Tibial nerve (tissue), 4 donors: ENCODE measurements around the gene BAG5. TPM values are rescaled to one million over a fixed set of nuclear protein-coding genes. Genes with fewer than 3 reads are reported as not detected.
"Not testable (repeated sequence)": the region's sequence is repeated elsewhere in the genome, so short reads cannot be mapped to it uniquely, and the experiment has no call there.

Experiments used
- DNase-seq, 2 donors: peaks; one replicate each; pipeline ENCODE4 v3.0.0-alpha.2; 2019; ENCODE audit warnings: low spot score in 2 of 2
- H3K27ac ChIP-seq, 4 donors: fragments of 200-600 bp; sonication (generic) in 3 of 4; one replicate each; pipeline ENCODE4 v1.5.1; 2017 to 2019; ENCODE audit warnings: mild to moderate bottlenecking in 1 of 4
- H3K27me3 ChIP-seq, 2 donors: fragments of 200-600 bp; sonication (generic) in 1 of 2; one replicate each; pipeline versions ENCODE4 v1.5.1 to v1.6.0; 2017 to 2019
- H3K36me3 ChIP-seq, 3 donors: fragments of 200-600 bp; sonication (generic); one replicate each; pipeline ENCODE4 v1.5.1; 2018 to 2019
- H3K4me1 ChIP-seq, 4 donors: fragments of 200-600 bp; sonication (generic) in 3 of 4; one replicate each; pipeline ENCODE4 v1.5.1; 2017 to 2019
- H3K4me3 ChIP-seq, 4 donors: fragments of 200-600 bp; sonication (generic) in 3 of 4; one replicate each; pipeline ENCODE4 v1.5.1; 2017 to 2019; ENCODE audit warnings: mild to moderate bottlenecking in 1 of 4, moderate library complexity in 1 of 4
- H3K9me3 ChIP-seq, 4 donors: fragments of 200-600 bp; sonication (generic) in 3 of 4; one replicate each; pipeline ENCODE4 v1.5.1; 2017 to 2019
- EP300 ChIP-seq, 2 donors: sonication (generic); formaldehyde crosslinking; IDR thresholded peaks; one replicate each; pipeline ENCODE4 v1.6.1; 2017; ENCODE audit warnings: antibody characterized with exemption in 2 of 2, mild to moderate bottlenecking in 1 of 2
- POLR2A ChIP-seq, 2 donors: fragments of 450-650 bp; IDR thresholded peaks; one replicate each; pipeline ENCODE4 v1.6.1; 2017; ENCODE audit warnings: antibody characterized with exemption in 2 of 2, mild to moderate bottlenecking in 2 of 2, moderate library complexity in 2 of 2
- WGBS, 2 donors: methylation state at CpG; one replicate each; pipeline ENCODE4 v1.1.5; 2018; 5-methylcytosine and 5-hydroxymethylcytosine counted together
- total RNA-seq, 4 donors: library from RNA; depleted of rRNA; stranded (reverse); fragments of >200 nt; gene quantifications; one replicate each; pipeline ENCODE4 v1.1.0, GENCODE V29; 2016
- TF ChIP-seq, protein P1 (sequence below), 5 experiments: fragments of 200-600 bp in 3 of 5; fragments of 450-650 bp in 2 of 5; sonication (generic) in 3 of 5; IDR thresholded peaks; one replicate each; pipeline ENCODE4 v1.5.1; 2016 to 2019; ENCODE audit warnings: antibody characterized with exemption in 5 of 5, mild to moderate bottlenecking in 3 of 5, moderate library complexity in 2 of 5

BAG5 gene, protein sequence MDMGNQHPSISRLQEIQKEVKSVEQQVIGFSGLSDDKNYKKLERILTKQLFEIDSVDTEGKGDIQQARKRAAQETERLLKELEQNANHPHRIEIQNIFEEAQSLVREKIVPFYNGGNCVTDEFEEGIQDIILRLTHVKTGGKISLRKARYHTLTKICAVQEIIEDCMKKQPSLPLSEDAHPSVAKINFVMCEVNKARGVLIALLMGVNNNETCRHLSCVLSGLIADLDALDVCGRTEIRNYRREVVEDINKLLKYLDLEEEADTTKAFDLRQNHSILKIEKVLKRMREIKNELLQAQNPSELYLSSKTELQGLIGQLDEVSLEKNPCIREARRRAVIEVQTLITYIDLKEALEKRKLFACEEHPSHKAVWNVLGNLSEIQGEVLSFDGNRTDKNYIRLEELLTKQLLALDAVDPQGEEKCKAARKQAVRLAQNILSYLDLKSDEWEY
- 10 to 100 TPM; 26.1 to 36.5 (median 31.7) TPM for total RNA-seq

GRCh38 chr14:103562429-103563225, at the start of gene BAG5, which contains the start of gene COA8:
TSS of gene BAG5 (minus strand) at chr14:103562657. CDS start at chr14:103561164, 1,493 bp downstream.
TSS of gene COA8 (plus strand) at chr14:103562960. CDS start at chr14:103563002, 42 bp downstream.
- TF ChIP-seq POLR2A (IDR thresholded peaks at IDR 0.05): peak; percentile 28 to 63
- TF ChIP-seq EP300 (IDR thresholded peaks at IDR 0.05): peak in 1 of 2 donors; percentile 82
- TF ChIP-seq, protein P1, sequence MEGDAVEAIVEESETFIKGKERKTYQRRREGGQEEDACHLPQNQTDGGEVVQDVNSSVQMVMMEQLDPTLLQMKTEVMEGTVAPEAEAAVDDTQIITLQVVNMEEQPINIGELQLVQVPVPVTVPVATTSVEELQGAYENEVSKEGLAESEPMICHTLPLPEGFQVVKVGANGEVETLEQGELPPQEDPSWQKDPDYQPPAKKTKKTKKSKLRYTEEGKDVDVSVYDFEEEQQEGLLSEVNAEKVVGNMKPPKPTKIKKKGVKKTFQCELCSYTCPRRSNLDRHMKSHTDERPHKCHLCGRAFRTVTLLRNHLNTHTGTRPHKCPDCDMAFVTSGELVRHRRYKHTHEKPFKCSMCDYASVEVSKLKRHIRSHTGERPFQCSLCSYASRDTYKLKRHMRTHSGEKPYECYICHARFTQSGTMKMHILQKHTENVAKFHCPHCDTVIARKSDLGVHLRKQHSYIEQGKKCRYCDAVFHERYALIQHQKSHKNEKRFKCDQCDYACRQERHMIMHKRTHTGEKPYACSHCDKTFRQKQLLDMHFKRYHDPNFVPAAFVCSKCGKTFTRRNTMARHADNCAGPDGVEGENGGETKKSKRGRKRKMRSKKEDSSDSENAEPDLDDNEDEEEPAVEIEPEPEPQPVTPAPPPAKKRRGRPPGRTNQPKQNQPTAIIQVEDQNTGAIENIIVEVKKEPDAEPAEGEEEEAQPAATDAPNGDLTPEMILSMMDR (IDR thresholded peaks at IDR 0.05): peak in 3 of 5 experiments; percentile 18 to 73 (median 54)
- 1 to 2% methylated on average over 13 to 71 of the region's 109 CpGs for WGBS, 2 donors
- Histone ChIP-seq H3K27ac (peak within 1 kb of the TSS; percentile 83 to 95 (median 92)), H3K27me3 (no peaks in the 10 kb centered on the region), H3K9me3 (no peaks in the 10 kb centered on the region), H3K4me1 (peaks cover 4 to 79% (median 44%) of the 10 kb centered on the region in 4 donors), H3K36me3 (peaks cover 0 to 17% (median 0%) of the 10 kb centered on the region in 3 donors), H3K4me3 (peak within 1 kb of the TSS; percentile 91 to 99 (median 98))
- DNase-seq: peak in 1 of 2 donors; percentile 65

- Histone ChIP-seq H3K27ac (no peak overlapping the region), H3K4me1 (peaks cover 0 to 18% (median 9%) of the 10 kb centered on the region in 4 donors), H3K9me3 (peaks cover 0 to 10% (median 5%) of the 10 kb centered on the region in 4 donors), H3K4me3 (no peak overlapping the region), H3K36me3 (no peaks in the 10 kb centered on the region), H3K27me3 (no peaks in the 10 kb centered on the region)
- no peak for DNase-seq
- TF ChIP-seq EP300 (IDR thresholded peaks at IDR 0.05) (no peak), POLR2A (IDR thresholded peaks at IDR 0.05) (no peak)
- TF ChIP-seq, protein P1 (IDR thresholded peaks at IDR 0.05): no peak
- WGBS, 2 donors: 92% methylated on average over 2 of the region's 2 CpGs
These were observed 48.8 kb upstream of the BAG5 start for GRCh38 chr14:103611215-103611614.

GRCh38 chr14:103609081-103609480, 46.6 kb upstream of the BAG5 start:
- H3K27ac ChIP-seq, DNase-seq: not testable (repeated sequence)
- WGBS, 2 donors: 91 to 95% methylated on average over 4 of the region's 4 CpGs

DNA sequence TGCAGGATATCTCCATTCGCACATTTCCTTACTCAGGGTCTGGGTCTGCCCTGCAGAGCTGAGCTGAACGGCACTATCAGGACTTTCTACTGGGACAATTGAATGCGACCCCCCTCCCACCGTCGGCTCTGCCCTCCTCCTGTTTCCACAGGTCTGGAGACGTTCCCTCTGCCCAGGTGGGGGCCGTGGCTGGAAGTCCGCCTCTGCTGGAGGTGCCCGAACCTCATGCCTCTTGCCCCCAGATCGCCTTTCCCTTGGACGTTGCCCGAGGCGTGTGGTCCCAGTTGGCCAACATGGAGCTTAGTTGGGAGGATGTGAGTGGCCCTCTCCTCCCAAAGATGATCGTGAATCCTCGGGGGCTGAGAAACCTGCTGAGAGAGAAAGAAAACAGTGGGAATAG, 45.4 kb upstream of the BAG5 start:
- H3K36me3 ChIP-seq: no peaks in the 10 kb centered on the region
- WGBS, 2 donors: 38 to 42% methylated on average over 14 to 15 of the region's 15 CpGs
- peaks cover 0 to 10% (median 5%) of the 10 kb centered on the region in 4 donors for H3K9me3 ChIP-seq
- TF ChIP-seq, protein P1 (IDR thresholded peaks at IDR 0.05): no peak
- TF ChIP-seq POLR2A (IDR thresholded peaks at IDR 0.05): no peak
- TF ChIP-seq EP300 (IDR thresholded peaks at IDR 0.05): no peak
- no peaks in the 10 kb centered on the region for H3K27me3 ChIP-seq
- peak overlapping the region in 1 of 4 donors; percentile 34 for H3K4me3 ChIP-seq
- H3K27ac ChIP-seq: peak overlapping the region in 1 of 4 donors; percentile 66
- peaks cover 0 to 18% (median 9%) of the 10 kb centered on the region in 4 donors for H3K4me1 ChIP-seq
- no peak for DNase-seq

More at GRCh38 chr14:103609081-103609480, 46.6 kb upstream of the BAG5 start:
- H3K36me3 ChIP-seq, H3K27me3 ChIP-seq, H3K4me3 ChIP-seq: not testable (repeated sequence)
- Histone ChIP-seq H3K9me3 (peaks cover 0 to 10% (median 5%) of the 10 kb centered on the region in 4 donors), H3K4me1 (peaks cover 0 to 18% (median 9%) of the 10 kb centered on the region in 4 donors)

GRCh38 chr14:103606963-103607668, 44.7 kb upstream of the BAG5 start:
- no peaks in the 10 kb centered on the region for H3K27me3 ChIP-seq
- H3K27ac ChIP-seq: peak overlapping the region in 1 of 4 donors; percentile 66
- peak; percentile 58 to 74 for DNase-seq
- peaks cover 0 to 10% (median 5%) of the 10 kb centered on the region in 4 donors for H3K9me3 ChIP-seq
- peaks cover 0 to 18% (median 9%) of the 10 kb centered on the region in 4 donors for H3K4me1 ChIP-seq
- TF ChIP-seq POLR2A (IDR thresholded peaks at IDR 0.05): peak in 1 of 2 donors; percentile 16
- TF ChIP-seq EP300 (IDR thresholded peaks at IDR 0.05): peak; percentile 40 to 87
- TF ChIP-seq, protein P1 (IDR thresholded peaks at IDR 0.05): peak in 3 of 5 experiments; percentile 16 to 49 (median 21)
- H3K36me3 ChIP-seq: no peaks in the 10 kb centered on the region
- peak overlapping the region in 3 of 4 donors; percentile 2 to 34 (median 19) for H3K4me3 ChIP-seq
- WGBS, 2 donors: 4 to 7% methylated on average over 24 to 25 of the region's 25 CpGs
